Heart left ventricle (tissue), 16 donors: ENCODE data around the gene MICU1. TPM values are rescaled to one million over a fixed set of nuclear protein-coding genes. Genes with fewer than 3 reads are reported as not detected.
A peak's percentile ranks its signal among the peaks of the same experiment; 100 is the strongest.
"Not testable (repeated sequence)": the region's sequence is repeated elsewhere in the genome, so short reads cannot be mapped to it uniquely, and the experiment has no call there.

ENCODE experiments used
- ATAC-seq, 4 donors: fragments of 200-7000 bp; cut with Tn5 transposase; one replicate each; pipeline ENCODE4 v1.9.1; 2020 to 2022; ENCODE audit warnings: moderate library complexity in 4 of 4, mild to moderate bottlenecking in 3 of 4, moderate number of reproducible peaks in 1 of 4
- DNase-seq, 5 donors: peaks; one replicate each; pipeline ENCODE4 v3.0.0-alpha.2; 2020
- H3K27ac ChIP-seq, 12 donors: fragments of 200-600 bp; sonication (generic) in 4 of 12; one replicate each; pipeline versions ENCODE4 v1.5.0 to v1.8.0; 2016 to 2022; ENCODE audit warnings: mild to moderate bottlenecking in 2 of 12
- H3K27me3 ChIP-seq, 9 donors: fragments of 200-600 bp; sonication (generic) in 2 of 9; one replicate each; pipeline versions ENCODE4 v1.5.1 to v1.8.0; 2016 to 2022; ENCODE audit warnings: mild to moderate bottlenecking in 3 of 9
- H3K36me3 ChIP-seq, 9 donors: fragments of 200-600 bp; sonication (generic) in 2 of 9; one replicate each; pipeline versions ENCODE4 v1.5.0 to v1.8.0; 2018 to 2022; ENCODE audit warnings: mild to moderate bottlenecking in 2 of 9
- H3K4me1 ChIP-seq, 12 donors: fragments of 200-600 bp; sonication (generic) in 4 of 12; one replicate each; pipeline versions ENCODE4 v1.5.0 to v1.8.0; 2016 to 2022; ENCODE audit warnings: mild to moderate bottlenecking in 3 of 12
- H3K4me3 ChIP-seq, 12 donors: fragments of 200-600 bp; sonication (generic) in 4 of 12; one replicate each; pipeline versions ENCODE4 v1.5.0 to v1.8.0; 2017 to 2022; ENCODE audit warnings: mild to moderate bottlenecking in 9 of 12, moderate library complexity in 4 of 12
- H3K9me3 ChIP-seq, 12 donors: fragments of 200-600 bp; sonication (generic) in 4 of 12; one replicate each; pipeline versions ENCODE4 v1.5.0 to v1.8.0; 2016 to 2022; ENCODE audit warnings: mild to moderate bottlenecking in 1 of 12
- CTCF ChIP-seq, 12 donors: fragments of 200-600 bp; sonication (generic) in 4 of 12; IDR thresholded peaks; one replicate each; pipeline versions ENCODE4 v1.5.0 to v1.8.0; 2018 to 2022; ENCODE audit warnings: antibody characterized with exemption in 12 of 12, mild to moderate bottlenecking in 5 of 12
- POLR2A ChIP-seq, 2 donors: fragments of 450-650 bp; IDR thresholded peaks; one replicate each; pipeline ENCODE4 v1.6.1; 2017; ENCODE audit warnings: antibody characterized with exemption in 2 of 2, mild to moderate bottlenecking in 2 of 2, moderate library complexity in 2 of 2
- WGBS, 4 donors: extraction: QIAGEN DNeasy Blood & Tissue Kit in 2 of 4; methylation state at CpG; one replicate each; pipeline versions ENCODE4 v1.1.5 to v1.1.7; 2013 to 2018; 5-methylcytosine and 5-hydroxymethylcytosine counted together
- intact Hi-C, 10 donors: fragments of 100-400 bp; cut with DNase I; formaldehyde crosslinking; loops; one replicate each; pipeline versions ENCODE4 v1.11.1 to v1.14.2; 2022
- polyA plus RNA-seq, 2 donors: library from polyadenylated mRNA; stranded (reverse); fragments of 200-250 nt; gene quantifications; one replicate each; pipeline ENCODE4 v1.2.3, GENCODE V29; 2013
- total RNA-seq, 9 donors: library from RNA; depleted of rRNA in 2 of 9; stranded (reverse); fragments of >200 nt in 2 of 9; fragmentation: NEBNext Ultra II Directional in 3 of 9; extraction: Animal tissue kit (Norgen Biotek cat#: 25700) in 3 of 9; gene quantifications; one replicate each; pipeline versions ENCODE4 v1.1.0 to v1.2.4, GENCODE V29; 2016 to 2023
- donor health status: ischemic (EF 13 %, LVEDD 7.1; RV severe dilation, severe dysfunction).
- donor health status: healthy with polysubstance abuse.
- donor health status: DM: no; HTN: yes; CAD: no.
- donor health status: DM: no; HTN: no; CAD: no.
- donor health status: ischemic (EF 25% LVEDD 6.9; RV normal size, moderate dysfunction).
- donor health status: ischemic (EF 25% LVEDD 5.7; RV mildly dilated, moderate dysfunction).
- donor health status: healthy.
- donor health status: DM: yes; HTN: yes; CAD: no.
- donor health status: ischemic (EF 35%, LVEDD 5.7; RV mildly dilated, moderate dysfunction).
- donor health status: nonischemic (EF 11% LVEDD 7.7; RV severe dilation, severe dysfunction).
- donor health status: DM: yes; HTN: yes; CAD: no.
- donor health status: PGD.
- donor health status: ischemic (EF 29% LVEDD 5.4; RV normal size, mild dysfunction).
- donor health status: nonischemic (EF 23%, LVEDD 6.1; RV moderate dilation, normal function).

Gene MICU1
- total and polyA plus RNA-seq, 11 donors = 33.3 to 54.2 (median 43.1) TPM

- TF ChIP-seq CTCF (IDR thresholded peaks at IDR 0.05) = no peak
- TF ChIP-seq POLR2A (IDR thresholded peaks at IDR 0.05) = no peak
- intact Hi-C loops = loop anchor here in 1 of 10 donors (10.0 kb wide), 1 partner anchor 458 kb away; no protein-coding TSS in a partner anchor
- H3K27me3 ChIP-seq = no peaks in the 10 kb centered on the region
- H3K4me3 ChIP-seq = no peak overlapping the region
- H3K9me3 ChIP-seq = no peaks in the 10 kb centered on the region
- DNase-seq (no peak), ATAC-seq (no peak)
- H3K4me1 ChIP-seq = no peaks in the 10 kb centered on the region
- 59 to 92% (median 71%) methylated on average over 3 of the region's 3 CpGs for WGBS, 4 donors
- H3K27ac ChIP-seq = no peak overlapping the region
- peaks cover 0 to 4% (median 0%) of the 10 kb centered on the region in 9 donors for H3K36me3 ChIP-seq
These were observed 238.8 kb downstream of the MICU1 start for GRCh38 chr10:72386916-72387586.

- no peak for ATAC-seq
- no peak overlapping the region for H3K4me3 ChIP-seq
- H3K27ac ChIP-seq = no peak overlapping the region
- H3K36me3 ChIP-seq = peaks cover 0 to 4% (median 0%) of the 10 kb centered on the region in 9 donors
- 86 to 94% (median 91%) methylated on average over 4 of the region's 4 CpGs for WGBS, 4 donors
- no peaks in the 10 kb centered on the region for H3K9me3 ChIP-seq
- intact Hi-C loops = loop anchor here in 1 of 10 donors (10.0 kb wide), 1 partner anchor 459 kb away; no protein-coding TSS in a partner anchor
- TF ChIP-seq CTCF (IDR thresholded peaks at IDR 0.05) = no peak
- TF ChIP-seq POLR2A (IDR thresholded peaks at IDR 0.05) = no peak
- H3K4me1 ChIP-seq = no peaks in the 10 kb centered on the region
- no peak for DNase-seq
- no peaks in the 10 kb centered on the region for H3K27me3 ChIP-seq
These were observed 240.2 kb downstream of the MICU1 start for GRCh38 chr10:72385724-72386123.

GRCh38 chr10:72384982-72385381, 240.9 kb downstream of the MICU1 start:
- H3K36me3 ChIP-seq, H3K27me3 ChIP-seq, H3K9me3 ChIP-seq, H3K4me1 ChIP-seq, H3K4me3 ChIP-seq, DNase-seq, H3K27ac ChIP-seq, ATAC-seq: not testable (repeated sequence)
- WGBS, 4 donors = 86 to 88% (median 88%) methylated on average over 7 of the region's 7 CpGs
- intact Hi-C loops = loop anchor here in 1 of 10 donors (10.0 kb wide), 1 partner anchor 460 kb away; no protein-coding TSS in a partner anchor

- ATAC-seq = peak in 2 of 4 donors; percentile 22 to 47
- no peak for TF ChIP-seq POLR2A (IDR thresholded peaks at IDR 0.05)
- TF ChIP-seq CTCF (IDR thresholded peaks at IDR 0.05) = no peak
- WGBS, 4 donors = 65 to 73% (median 70%) methylated on average over 2 of the region's 2 CpGs
- Histone ChIP-seq H3K9me3 (no peaks in the 10 kb centered on the region), H3K27ac (no peak overlapping the region), H3K4me1 (no peaks in the 10 kb centered on the region), H3K4me3 (no peak overlapping the region), H3K36me3 (peaks cover 0 to 15% (median 7%) of the 10 kb centered on the region in 9 donors), H3K27me3 (no peaks in the 10 kb centered on the region)
- no peak for DNase-seq
- intact Hi-C loops = loop anchor here in 1 of 10 donors (10.0 kb wide), 1 partner anchor 465 kb away; no protein-coding TSS in a partner anchor
These were observed 246.1 kb downstream of the MICU1 start for GRCh38 chr10:72379776-72380175.
